ENCODE results near the gene PARVB. TPM values are rescaled to one million over a fixed set of nuclear protein-coding genes. Genes with fewer than 3 reads are reported as not detected.

The PARVB gene
- total and polyA plus RNA-seq, 10 of the 15 experiments (the other 5 are each of a cell fraction or from before 2014, with no cell fraction given), result 5.2 to 264 (median 76.0) TPM

DNA sequence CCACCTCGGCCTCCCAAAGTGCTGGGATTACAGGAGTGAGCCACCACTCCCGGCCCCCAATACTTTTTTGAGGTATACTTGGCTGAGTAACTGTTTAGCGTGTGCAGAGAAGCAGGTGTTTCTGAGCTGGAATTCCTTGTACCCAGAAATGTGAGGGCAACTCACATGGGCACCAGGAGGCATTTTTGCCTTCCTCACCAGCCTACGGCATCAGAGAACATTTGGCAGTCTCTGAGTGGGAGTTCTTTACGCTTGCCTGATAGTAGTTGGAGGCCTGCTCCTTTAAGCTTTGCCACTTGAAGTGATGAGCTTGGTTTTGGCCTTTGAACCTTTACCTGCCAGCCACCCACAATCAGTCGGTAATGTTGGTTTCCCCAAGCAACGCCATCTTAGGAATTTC, 9.2 kb downstream of the PARVB start (continued):
- no peak for TF ChIP-seq CHD4 (IDR thresholded peaks at IDR 0.05)
- TF ChIP-seq, protein P1, sequence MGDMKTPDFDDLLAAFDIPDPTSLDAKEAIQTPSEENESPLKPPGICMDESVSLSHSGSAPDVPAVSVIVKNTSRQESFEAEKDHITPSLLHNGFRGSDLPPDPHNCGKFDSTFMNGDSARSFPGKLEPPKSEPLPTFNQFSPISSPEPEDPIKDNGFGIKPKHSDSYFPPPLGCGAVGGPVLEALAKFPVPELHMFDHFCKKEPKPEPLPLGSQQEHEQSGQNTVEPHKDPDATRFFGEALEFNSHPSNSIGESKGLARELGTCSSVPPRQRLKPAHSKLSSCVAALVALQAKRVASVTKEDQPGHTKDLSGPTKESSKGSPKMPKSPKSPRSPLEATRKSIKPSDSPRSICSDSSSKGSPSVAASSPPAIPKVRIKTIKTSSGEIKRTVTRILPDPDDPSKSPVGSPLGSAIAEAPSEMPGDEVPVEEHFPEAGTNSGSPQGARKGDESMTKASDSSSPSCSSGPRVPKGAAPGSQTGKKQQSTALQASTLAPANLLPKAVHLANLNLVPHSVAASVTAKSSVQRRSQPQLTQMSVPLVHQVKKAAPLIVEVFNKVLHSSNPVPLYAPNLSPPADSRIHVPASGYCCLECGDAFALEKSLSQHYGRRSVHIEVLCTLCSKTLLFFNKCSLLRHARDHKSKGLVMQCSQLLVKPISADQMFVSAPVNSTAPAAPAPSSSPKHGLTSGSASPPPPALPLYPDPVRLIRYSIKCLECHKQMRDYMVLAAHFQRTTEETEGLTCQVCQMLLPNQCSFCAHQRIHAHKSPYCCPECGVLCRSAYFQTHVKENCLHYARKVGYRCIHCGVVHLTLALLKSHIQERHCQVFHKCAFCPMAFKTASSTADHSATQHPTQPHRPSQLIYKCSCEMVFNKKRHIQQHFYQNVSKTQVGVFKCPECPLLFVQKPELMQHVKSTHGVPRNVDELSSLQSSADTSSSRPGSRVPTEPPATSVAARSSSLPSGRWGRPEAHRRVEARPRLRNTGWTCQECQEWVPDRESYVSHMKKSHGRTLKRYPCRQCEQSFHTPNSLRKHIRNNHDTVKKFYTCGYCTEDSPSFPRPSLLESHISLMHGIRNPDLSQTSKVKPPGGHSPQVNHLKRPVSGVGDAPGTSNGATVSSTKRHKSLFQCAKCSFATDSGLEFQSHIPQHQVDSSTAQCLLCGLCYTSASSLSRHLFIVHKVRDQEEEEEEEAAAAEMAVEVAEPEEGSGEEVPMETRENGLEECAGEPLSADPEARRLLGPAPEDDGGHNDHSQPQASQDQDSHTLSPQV (IDR thresholded peaks at IDR 0.05), result no peak

DNA sequence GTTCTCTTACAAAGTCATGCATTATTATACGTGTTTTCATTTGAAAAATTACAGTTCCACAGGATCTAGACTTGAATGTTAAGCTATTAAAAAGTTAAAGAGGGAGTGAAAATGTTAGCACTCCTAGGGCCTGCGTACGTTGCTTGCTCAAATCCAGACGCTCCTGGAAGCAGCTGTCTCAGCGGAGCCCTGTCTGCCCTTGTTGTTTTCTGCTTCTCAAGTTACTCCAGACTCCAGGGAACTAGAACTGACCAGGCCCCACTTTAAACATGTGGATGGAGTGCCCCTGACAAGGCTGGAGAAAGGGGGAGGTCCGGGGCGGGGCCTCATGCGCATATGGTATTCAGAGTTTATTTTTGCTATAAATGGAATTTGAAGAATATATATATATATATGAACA, 9.6 kb downstream of the PARVB start:
- ChIA-PET RAD21 (ENCODE audit: unreplicated experiment) (no interaction called here), SMC1A (ENCODE audit: uncharacterized antibody, unreplicated experiment) (interaction anchor here (0.6 to 1.1 kb wide), 4 partner anchors 9 to 52 kb away, joined by 3 to 5 read pairs (median 4); partner anchors contain the start of gene PARVB), CTCF (interaction anchor here (1.1 to 2.9 kb wide), 5 partner anchors 10 to 52 kb away, joined by 3 to 12 read pairs (median 8); partner anchors contain the start of gene PARVB), POLR2A (interaction anchor here (1.7 kb wide), 1 partner anchor 14 kb away, joined by 4 read pairs; no protein-coding TSS in a partner anchor)
- WGBS (ENCODE audit: insufficient coverage, insufficient replicate concordance, low lambda C conversion rate, missing lambda C conversion rate), result 86% methylated on average over 8 of the region's 8 CpGs
- Histone ChIP-seq H3K9ac (ENCODE audit: control insufficient read depth, insufficient read depth, low read length) (no peak overlapping the region), H3K27ac (ENCODE audit: control insufficient read depth, insufficient read depth) (no peak overlapping the region), H2AFZ (ENCODE audit: control insufficient read depth, low read depth, low read length) (no peak overlapping the region), H3K4me3 (no peak overlapping the region), H3K4me1 (ENCODE audit: control insufficient read depth, insufficient read depth, low read length) (peaks cover 14% of the 10 kb centered on the region), H3K79me2 (ENCODE audit: control insufficient read depth, insufficient read depth, low read length) (peaks cover 86% of the 10 kb centered on the region), H4K20me1 (ENCODE audit: control insufficient read depth, insufficient read depth) (0 out of 2 replicates have a peak, but pooled peaks cover 2% of the 10 kb centered on the region), H3K4me2 (ENCODE audit: control insufficient read depth, insufficient read depth) (no peak overlapping the region), H3K36me3 (ENCODE audit: control insufficient read depth in 2 of 2, insufficient read depth in 2 of 2, low read length in 1 of 2) (peaks cover 5 to 26% of the 10 kb centered on the region in 2 experiments), H3K27me3 (replicated peaks in 1 of 2; ENCODE audit: control insufficient read depth in 2 of 2, insufficient read depth in 2 of 2, low read length in 1 of 2) (no peaks in the 10 kb centered on the region), H3K9me3 (replicated peaks; ENCODE audit: control insufficient read depth, insufficient read depth, low read length) (no peaks in the 10 kb centered on the region; the same call in 2 of the 3 replicates)
- in situ Hi-C loops (cut with MboI) (loop anchor here (10.0 to 25.0 kb wide), 2 partner anchors 1109 to 1371 kb away; no protein-coding TSS in a partner anchor), intact Hi-C loops (cut with micrococcal nuclease; ENCODE audit: unreplicated experiment) (no loop called here)
- ATAC-seq (no peak), DNase-seq (ENCODE audit: low read depth, low spot score) (no peak), FAIRE-seq (no peak)
- BruUV-seq (replicated peaks), result no TSS peak
- TF ChIP-seq, protein P2, sequence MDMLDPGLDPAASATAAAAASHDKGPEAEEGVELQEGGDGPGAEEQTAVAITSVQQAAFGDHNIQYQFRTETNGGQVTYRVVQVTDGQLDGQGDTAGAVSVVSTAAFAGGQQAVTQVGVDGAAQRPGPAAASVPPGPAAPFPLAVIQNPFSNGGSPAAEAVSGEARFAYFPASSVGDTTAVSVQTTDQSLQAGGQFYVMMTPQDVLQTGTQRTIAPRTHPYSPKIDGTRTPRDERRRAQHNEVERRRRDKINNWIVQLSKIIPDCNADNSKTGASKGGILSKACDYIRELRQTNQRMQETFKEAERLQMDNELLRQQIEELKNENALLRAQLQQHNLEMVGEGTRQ (IDR thresholded peaks at IDR 0.05; ENCODE audit: borderline replicate concordance, low read depth, low read length), result no peak
- TF ChIP-seq SREBF2 (IDR thresholded peaks at IDR 0.05; ENCODE audit: low read length) (no peak), NFIC (IDR thresholded peaks at IDR 0.05; ENCODE audit: low read depth, low read length) (no peak), BACH1 (IDR thresholded peaks at IDR 0.05; ENCODE audit: borderline replicate concordance) (no peak), ASH2L (IDR thresholded peaks at IDR 0.05; ENCODE audit: borderline replicate concordance, low read depth) (no peak), POLR2AphosphoS2 (IDR thresholded peaks at IDR 0.05; ENCODE audit: low read depth, low read length) (no peak)
- TF ChIP-seq, protein P3, sequence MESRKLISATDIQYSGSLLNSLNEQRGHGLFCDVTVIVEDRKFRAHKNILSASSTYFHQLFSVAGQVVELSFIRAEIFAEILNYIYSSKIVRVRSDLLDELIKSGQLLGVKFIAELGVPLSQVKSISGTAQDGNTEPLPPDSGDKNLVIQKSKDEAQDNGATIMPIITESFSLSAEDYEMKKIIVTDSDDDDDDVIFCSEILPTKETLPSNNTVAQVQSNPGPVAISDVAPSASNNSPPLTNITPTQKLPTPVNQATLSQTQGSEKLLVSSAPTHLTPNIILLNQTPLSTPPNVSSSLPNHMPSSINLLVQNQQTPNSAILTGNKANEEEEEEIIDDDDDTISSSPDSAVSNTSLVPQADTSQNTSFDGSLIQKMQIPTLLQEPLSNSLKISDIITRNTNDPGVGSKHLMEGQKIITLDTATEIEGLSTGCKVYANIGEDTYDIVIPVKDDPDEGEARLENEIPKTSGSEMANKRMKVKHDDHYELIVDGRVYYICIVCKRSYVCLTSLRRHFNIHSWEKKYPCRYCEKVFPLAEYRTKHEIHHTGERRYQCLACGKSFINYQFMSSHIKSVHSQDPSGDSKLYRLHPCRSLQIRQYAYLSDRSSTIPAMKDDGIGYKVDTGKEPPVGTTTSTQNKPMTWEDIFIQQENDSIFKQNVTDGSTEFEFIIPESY (IDR thresholded peaks at IDR 0.05), result no peak
- TF ChIP-seq, protein P4, sequence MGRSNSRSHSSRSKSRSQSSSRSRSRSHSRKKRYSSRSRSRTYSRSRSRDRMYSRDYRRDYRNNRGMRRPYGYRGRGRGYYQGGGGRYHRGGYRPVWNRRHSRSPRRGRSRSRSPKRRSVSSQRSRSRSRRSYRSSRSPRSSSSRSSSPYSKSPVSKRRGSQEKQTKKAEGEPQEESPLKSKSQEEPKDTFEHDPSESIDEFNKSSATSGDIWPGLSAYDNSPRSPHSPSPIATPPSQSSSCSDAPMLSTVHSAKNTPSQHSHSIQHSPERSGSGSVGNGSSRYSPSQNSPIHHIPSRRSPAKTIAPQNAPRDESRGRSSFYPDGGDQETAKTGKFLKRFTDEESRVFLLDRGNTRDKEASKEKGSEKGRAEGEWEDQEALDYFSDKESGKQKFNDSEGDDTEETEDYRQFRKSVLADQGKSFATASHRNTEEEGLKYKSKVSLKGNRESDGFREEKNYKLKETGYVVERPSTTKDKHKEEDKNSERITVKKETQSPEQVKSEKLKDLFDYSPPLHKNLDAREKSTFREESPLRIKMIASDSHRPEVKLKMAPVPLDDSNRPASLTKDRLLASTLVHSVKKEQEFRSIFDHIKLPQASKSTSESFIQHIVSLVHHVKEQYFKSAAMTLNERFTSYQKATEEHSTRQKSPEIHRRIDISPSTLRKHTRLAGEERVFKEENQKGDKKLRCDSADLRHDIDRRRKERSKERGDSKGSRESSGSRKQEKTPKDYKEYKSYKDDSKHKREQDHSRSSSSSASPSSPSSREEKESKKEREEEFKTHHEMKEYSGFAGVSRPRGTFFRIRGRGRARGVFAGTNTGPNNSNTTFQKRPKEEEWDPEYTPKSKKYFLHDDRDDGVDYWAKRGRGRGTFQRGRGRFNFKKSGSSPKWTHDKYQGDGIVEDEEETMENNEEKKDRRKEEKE (IDR thresholded peaks at IDR 0.05), result no peak

All from GM12878 (cell line).